Neutrophil (primary cell): ENCODE data around the gene TMPRSS2.

Source experiments
- H3K27ac ChIP-seq: fragments of 200-600 bp; sonication (generic); 2 replicates; pipeline ENCODE4 v1.5.1; 2016; ENCODE audit warnings: mild to moderate bottlenecking, moderate library complexity
- H3K27me3 ChIP-seq: fragments of 200-600 bp; sonication (generic); 2 replicates; pipeline ENCODE4 v1.6.0; 2016; ENCODE audit warnings: mild to moderate bottlenecking
- H3K36me3 ChIP-seq: fragments of 200-600 bp; sonication (generic); 2 replicates; pipeline ENCODE4 v1.5.1; 2017
- H3K4me1 ChIP-seq, 2 experiments: fragments of 200-600 bp in 1 of 2; sonication (generic) in 1 of 2; 1 replicate in 1 of 2; 2 replicates in 1 of 2; pipeline versions ENCODE4 v1.5.1 to v1.6.1; 2013 to 2016; ENCODE audit warnings: low read depth in 1 of 2, low read length in 1 of 2, mild to moderate bottlenecking in 1 of 2, moderate library complexity in 1 of 2; ENCODE audit not compliant: control insufficient read depth in 1 of 2, insufficient read depth in 1 of 2
- H3K4me3 ChIP-seq, 2 experiments: fragments of 200-600 bp in 1 of 2; sonication (generic) in 1 of 2; 1 replicate in 1 of 2; 2 replicates in 1 of 2; pipeline ENCODE4 v1.5.1; 2013 to 2016; ENCODE audit warnings: low read depth in 1 of 2, low read length in 1 of 2, mild to moderate bottlenecking in 1 of 2, moderate library complexity in 1 of 2
- H3K9me3 ChIP-seq: fragments of 200-600 bp; sonication (generic); 2 replicates; pipeline ENCODE4 v1.5.1; 2016
- TF ChIP-seq, protein P1 (sequence below): fragments of 200-600 bp; sonication (generic); IDR thresholded peaks from 2 replicates; pipeline ENCODE4 v1.5.1; 2016; ENCODE audit warnings: antibody characterized with exemption

Gene TMPRSS2

DNA sequence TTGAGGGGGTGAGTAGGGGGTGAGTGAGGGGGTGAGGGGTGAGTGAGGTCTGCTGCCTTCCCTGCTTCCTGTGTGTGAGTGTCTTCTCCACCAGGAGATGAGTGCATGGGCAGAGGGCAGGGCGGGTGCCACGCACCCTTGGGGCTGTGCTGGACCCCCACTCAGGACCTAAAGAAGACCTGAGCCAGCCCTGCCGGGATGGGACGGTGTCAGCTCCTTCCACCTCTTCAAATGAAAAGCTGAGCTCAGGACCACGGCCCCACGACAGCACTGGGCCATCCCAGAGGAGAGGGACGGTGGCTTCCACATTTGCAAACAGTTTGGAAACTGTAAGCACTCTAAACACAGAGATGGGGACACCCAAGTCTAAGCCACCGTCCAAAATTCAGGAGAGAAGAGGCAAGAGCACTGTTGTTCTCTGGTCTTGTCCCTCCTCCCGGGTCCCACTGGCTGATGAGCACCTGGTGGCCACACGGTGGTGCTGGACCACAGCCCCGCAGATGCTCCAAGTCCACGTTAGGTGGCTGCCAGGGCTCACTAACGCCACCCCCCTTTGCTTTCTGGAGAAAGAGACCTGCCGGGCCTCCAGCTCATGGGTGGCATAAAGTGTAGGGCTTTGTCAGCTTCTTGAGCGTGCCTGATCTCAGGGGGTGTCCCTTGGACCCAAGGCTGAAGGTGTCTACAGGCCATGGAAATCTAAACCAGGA lies 32.1 kb downstream of the TMPRSS2 start:
- no peak overlapping the region for H3K4me3 ChIP-seq
- H3K9me3 ChIP-seq: no peaks in the 10 kb centered on the region
- H3K4me1 ChIP-seq: no peaks in the 10 kb centered on the region
- H3K36me3 ChIP-seq: no peaks in the 10 kb centered on the region
- H3K27ac ChIP-seq: no peak overlapping the region
- peaks cover 49% of the 10 kb centered on the region for H3K27me3 ChIP-seq
- TF ChIP-seq, protein P1, sequence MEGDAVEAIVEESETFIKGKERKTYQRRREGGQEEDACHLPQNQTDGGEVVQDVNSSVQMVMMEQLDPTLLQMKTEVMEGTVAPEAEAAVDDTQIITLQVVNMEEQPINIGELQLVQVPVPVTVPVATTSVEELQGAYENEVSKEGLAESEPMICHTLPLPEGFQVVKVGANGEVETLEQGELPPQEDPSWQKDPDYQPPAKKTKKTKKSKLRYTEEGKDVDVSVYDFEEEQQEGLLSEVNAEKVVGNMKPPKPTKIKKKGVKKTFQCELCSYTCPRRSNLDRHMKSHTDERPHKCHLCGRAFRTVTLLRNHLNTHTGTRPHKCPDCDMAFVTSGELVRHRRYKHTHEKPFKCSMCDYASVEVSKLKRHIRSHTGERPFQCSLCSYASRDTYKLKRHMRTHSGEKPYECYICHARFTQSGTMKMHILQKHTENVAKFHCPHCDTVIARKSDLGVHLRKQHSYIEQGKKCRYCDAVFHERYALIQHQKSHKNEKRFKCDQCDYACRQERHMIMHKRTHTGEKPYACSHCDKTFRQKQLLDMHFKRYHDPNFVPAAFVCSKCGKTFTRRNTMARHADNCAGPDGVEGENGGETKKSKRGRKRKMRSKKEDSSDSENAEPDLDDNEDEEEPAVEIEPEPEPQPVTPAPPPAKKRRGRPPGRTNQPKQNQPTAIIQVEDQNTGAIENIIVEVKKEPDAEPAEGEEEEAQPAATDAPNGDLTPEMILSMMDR: no peak

DNA sequence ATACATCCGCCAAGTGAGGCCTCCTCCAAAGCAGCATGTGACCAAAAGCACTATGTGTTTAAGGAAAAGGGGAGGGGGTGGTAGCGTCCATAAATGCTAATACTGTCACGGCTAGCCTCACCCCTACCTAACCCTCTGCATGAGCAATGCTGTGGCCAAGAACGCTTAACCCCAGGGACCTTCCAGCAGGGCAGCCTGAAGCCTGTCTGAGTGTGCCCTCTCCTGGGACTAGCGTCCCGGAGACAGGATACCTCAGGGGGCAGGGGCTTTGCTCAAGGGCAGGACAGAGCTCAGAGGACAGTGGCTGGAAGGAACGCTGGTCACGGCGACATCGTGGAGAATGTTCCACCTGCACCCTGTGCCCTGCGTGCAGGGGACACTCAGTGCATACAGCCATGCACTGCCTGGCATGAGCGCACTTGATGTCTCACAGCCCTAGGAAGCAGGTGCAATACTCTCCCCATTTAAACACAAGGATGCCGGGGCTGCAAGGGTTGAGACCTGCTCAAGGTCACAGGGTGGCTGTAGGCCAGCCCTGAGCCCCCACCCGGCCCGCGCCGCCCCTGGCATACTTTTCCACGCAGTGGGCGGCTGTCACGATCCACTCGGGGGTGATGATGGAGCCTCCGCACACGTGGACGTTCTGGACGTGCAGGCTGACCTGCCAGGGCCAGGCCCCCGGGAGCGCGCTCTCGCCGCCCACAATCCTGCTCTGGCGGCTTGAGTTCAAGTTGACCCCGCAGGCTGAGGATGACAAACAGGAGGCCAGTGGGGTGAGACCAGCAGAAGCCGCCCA lies 35.0 kb downstream of the TMPRSS2 start:
- no peaks in the 10 kb centered on the region for H3K36me3 ChIP-seq
- TF ChIP-seq, protein P1: no peak
- no peaks in the 10 kb centered on the region for H3K4me1 ChIP-seq
- no peaks in the 10 kb centered on the region for H3K9me3 ChIP-seq
- H3K27me3 ChIP-seq: peaks cover 48% of the 10 kb centered on the region
- no peak overlapping the region for H3K27ac ChIP-seq
- no peak overlapping the region for H3K4me3 ChIP-seq

DNA sequence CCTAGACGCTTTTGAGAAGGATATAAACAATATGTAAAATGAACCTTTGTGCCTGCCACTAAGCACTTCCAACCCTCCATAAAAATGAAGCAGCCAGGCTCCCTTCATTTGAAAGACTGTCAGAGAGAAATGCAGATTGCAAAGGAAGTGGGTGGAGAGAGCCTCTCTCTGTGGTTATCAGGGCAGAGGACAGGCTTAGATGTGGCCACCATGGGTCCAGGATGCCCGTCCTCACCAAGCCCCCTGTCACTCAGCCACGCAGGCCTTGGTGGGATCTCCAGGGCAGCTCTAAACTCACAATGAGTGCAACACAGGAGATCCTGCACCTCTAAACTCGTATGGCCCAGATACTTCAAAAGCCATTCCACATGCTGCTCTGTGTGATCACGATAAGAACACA lies 37.9 kb downstream of the TMPRSS2 start:
- Histone ChIP-seq H3K4me3 (no peak overlapping the region), H3K36me3 (no peaks in the 10 kb centered on the region), H3K27ac (no peak overlapping the region), H3K4me1 (no peaks in the 10 kb centered on the region), H3K9me3 (no peaks in the 10 kb centered on the region), H3K27me3 (peaks cover 32% of the 10 kb centered on the region)
- TF ChIP-seq, protein P1: no peak

DNA sequence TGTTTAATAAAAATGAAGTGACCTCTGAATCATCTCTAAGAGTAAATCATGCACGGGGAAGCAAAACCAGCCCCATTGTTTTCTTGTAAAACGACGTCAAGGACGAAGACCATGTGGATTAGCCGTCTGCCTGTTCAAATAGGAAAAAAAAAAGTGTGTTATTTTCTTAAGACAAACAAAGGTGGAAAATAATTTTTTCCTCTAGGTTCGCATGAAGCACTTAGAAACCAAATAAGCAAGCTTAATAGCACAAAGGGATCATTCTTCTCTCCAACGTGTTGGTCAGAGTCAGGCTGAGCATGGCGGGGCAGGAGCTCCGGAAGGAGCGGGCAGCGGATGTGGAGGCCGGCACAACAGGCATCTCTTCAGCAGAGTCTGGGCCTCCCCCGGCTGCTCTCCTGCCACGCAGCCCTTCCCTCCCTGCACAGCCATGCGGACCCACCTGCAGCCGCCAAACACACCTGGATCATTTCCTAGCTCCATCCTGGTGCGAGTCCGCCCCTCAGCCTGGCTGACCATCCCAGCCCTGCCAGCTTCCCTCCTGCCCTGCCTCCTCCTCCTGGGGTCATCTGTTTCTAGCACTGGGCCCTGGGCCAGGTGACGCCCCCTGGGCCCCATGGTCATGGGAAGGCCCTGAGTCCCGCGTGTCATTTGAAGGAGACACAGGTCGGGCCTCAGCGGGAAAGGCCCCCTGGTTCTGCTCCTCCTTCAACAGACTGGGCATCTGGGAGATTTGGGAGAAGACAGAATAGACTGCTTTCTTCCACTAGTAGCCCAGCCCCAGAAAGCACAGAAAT lies 41.7 kb downstream of the TMPRSS2 start:
- TF ChIP-seq, protein P1: no peak
- no peak overlapping the region for H3K27ac ChIP-seq

DNA sequence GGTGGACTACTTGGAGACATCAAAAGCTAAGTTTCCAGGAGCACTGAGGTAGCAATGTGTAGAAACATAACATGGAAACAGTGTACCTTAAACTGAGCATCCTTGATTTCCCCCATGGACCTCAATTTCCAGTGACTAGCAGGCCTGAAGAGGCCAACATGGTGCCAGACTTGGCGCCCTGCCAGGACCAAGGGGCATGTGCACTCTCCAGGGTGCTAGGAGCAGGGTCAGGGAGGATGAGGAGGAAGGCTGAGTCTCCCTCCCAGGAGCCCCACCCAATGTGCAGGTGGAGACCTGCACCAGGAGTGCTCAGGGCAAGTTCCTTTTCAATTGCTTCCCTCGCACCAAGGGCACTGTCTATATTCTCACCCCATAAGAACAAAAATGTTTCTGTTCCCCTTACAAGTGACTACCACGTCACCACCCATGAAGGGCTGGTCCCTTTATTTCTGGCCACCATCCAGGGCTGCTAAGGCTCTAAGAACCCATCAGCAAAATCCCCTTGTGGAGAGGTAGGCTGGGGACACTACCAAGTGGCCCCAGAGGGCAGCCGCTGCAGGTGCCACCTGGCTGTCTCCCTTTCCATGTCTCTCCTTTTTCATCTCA lies 42.7 kb downstream of the TMPRSS2 start:
- H3K36me3 ChIP-seq: no peaks in the 10 kb centered on the region
- TF ChIP-seq, protein P1: no peak
- no peak overlapping the region for H3K27ac ChIP-seq
- H3K4me3 ChIP-seq: no peak overlapping the region
- peaks cover 21% of the 10 kb centered on the region for H3K27me3 ChIP-seq
- no peaks in the 10 kb centered on the region for H3K9me3 ChIP-seq
- H3K4me1 ChIP-seq: no peaks in the 10 kb centered on the region

More for the DNA sequence above, 41.7 kb downstream of the TMPRSS2 start:
- Histone ChIP-seq H3K4me1 (no peaks in the 10 kb centered on the region), H3K9me3 (no peaks in the 10 kb centered on the region), H3K36me3 (no peaks in the 10 kb centered on the region), H3K27me3 (peaks cover 28% of the 10 kb centered on the region), H3K4me3 (no peak overlapping the region)
